K562 (cell line): ENCODE data around the gene DGCR8. TPM values are rescaled to one million over a fixed set of nuclear protein-coding genes. Genes with fewer than 3 reads are reported as not detected.
A peak's percentile ranks its signal among the peaks of the same experiment; 100 is the strongest.

ENCODE experiments used
- AFF4 ChIP-seq: sonication (generic); formaldehyde crosslinking; IDR thresholded peaks from 2 replicates; pipeline ENCODE4 v1.8.0; 2023; ENCODE audit warnings: mild to moderate bottlenecking, missing genetic modification reagents
- CEBPG ChIP-seq, 3 experiments: fragments of 200-800 bp in 1 of 3; sonication (Bioruptor generic) in 1 of 3; sonication (generic) in 1 of 3; formaldehyde crosslinking in 1 of 3; IDR thresholded peaks in 2 of 3; conservative IDR thresholded peaks in 1 of 3; 2 replicates each; pipeline versions ENCODE4 v1.6.1 to v1.8.0; 2016 to 2022; ENCODE audit warnings: missing compliant biosample characterization in 2 of 3, missing genetic modification characterization in 2 of 3, mild to moderate bottlenecking in 1 of 3, missing genetic modification reagents in 1 of 3
- MCM7 ChIP-seq, 2 experiments: fragments of 450-650 bp; IDR thresholded peaks; 2 replicates each; pipeline ENCODE4 v1.6.1; 2016 to 2018
- SRF ChIP-seq, 2 experiments: fragments of 250-450, 450-650 bp in 1 of 2; sonication (Bioruptor Pico) in 1 of 2; sonication (generic) in 1 of 2; formaldehyde crosslinking; IDR thresholded peaks; 2 replicates each; pipeline versions ENCODE4 v1.5.0 to v1.5.1; 2020 to 2022; ENCODE audit warnings: mild to moderate bottlenecking in 1 of 2, missing genetic modification reagents in 1 of 2
- TAF15 ChIP-seq: fragments of 200-400 bp; formaldehyde crosslinking; IDR thresholded peaks from 2 replicates; pipeline ENCODE4 v1.6.1; 2017; ENCODE audit warnings: mild to moderate bottlenecking, low read depth, low read length, moderate library complexity
- ZBTB40 ChIP-seq, 2 experiments: fragments of 450-650 bp in 1 of 2; sonication (generic) in 1 of 2; formaldehyde crosslinking in 1 of 2; IDR thresholded peaks; 2 replicates each; pipeline versions ENCODE4 v1.7.1 to v1.9.0; 2016 to 2022; ENCODE audit warnings: inconsistent platforms in 1 of 2, mild to moderate bottlenecking in 1 of 2, missing genetic modification reagents in 1 of 2
- ZNF655 ChIP-seq: fragments of 250-450 bp; sonication (Bioruptor Pico); IDR thresholded peaks from 2 replicates; pipeline ENCODE4 v1.5.0; 2021
- polyA plus RNA-seq, 8 experiments: library from polyadenylated mRNA; depleted of rRNA in 4 of 8; stranded (reverse) in 5 of 8; unstranded in 3 of 8; fragments of >200 nt; fragmentation: Nextera tagmentation in 2 of 8; fragmentation: Illumina TruSeq in 1 of 8; extraction: Ambion mirVana in 2 of 8; extraction: Trizol in 1 of 8; gene quantifications; 2 replicates each; pipeline versions ENCODE4 v1.2.1 to v1.2.3, GENCODE V29; 2011 to 2014; ENCODE audit warnings: inconsistent platforms in 1 of 8, missing spikeins in 1 of 8
- total RNA-seq, 7 experiments: library from RNA; depleted of rRNA in 6 of 7; stranded (reverse); fragments of >200 nt in 6 of 7; fragmentation: Illumina TruSeq in 2 of 7; extraction: Trizol in 2 of 7; gene quantifications; 2 replicates each; pipeline versions ENCODE4 v1.2.1 to v1.2.3, GENCODE V29; 2011 to 2021; ENCODE audit warnings: low replicate concordance in 1 of 7

The DGCR8 gene
- total and polyA plus RNA-seq, 9 of the 15 experiments (the other 6 are each of a cell fraction or from before 2014, with no cell fraction given): 5.9 to 144 (median 80.1) TPM

- TF ChIP-seq ZBTB40 (IDR thresholded peaks at IDR 0.05) (no peak), ZBTB40 (CRISPR knock-in tag; IDR thresholded peaks at IDR 0.05) (0 out of 2 replicates have a peak, but pooled peaks have one; percentile 20), CEBPG (CRISPR knock-in tag; IDR thresholded peaks at IDR 0.05) (no peak), CEBPG (tag; conservative IDR thresholded peaks at IDR 0.05 in 1 of 2, IDR thresholded peaks at IDR 0.05 in 1 of 2) (no peak), AFF4 (no peak), ZNF655 (CRISPR knock-in tag) (no peak), MCM7 (IDR thresholded peaks at IDR 0.05) (no peak), SRF (CRISPR knock-in tag; IDR thresholded peaks at IDR 0.05) (0 out of 4 replicates have a peak, but pooled peaks of 1 of the 2 experiments have one; percentile 24), TAF15 (0 out of 2 replicates have a peak, but pooled peaks have one; percentile 28)
These were observed 56.0 kb downstream of the DGCR8 start (continued) for GRCh38 chr22:20135806-20136602.
